ENCODE data around the gene MATR3.
A peak's percentile ranks its signal among the peaks of the same experiment; 100 is the strongest.
"Not testable (repeated sequence)": the region's sequence is repeated elsewhere in the genome, so short reads cannot be mapped to it uniquely, and the experiment has no call there.

The MATR3 gene

GRCh38 chr5:139265001-139265400 lies 28.5 kb upstream of the MATR3 start:
- no peak overlapping the region for H3K4me3 ChIP-seq (ENCODE audit: low read length)
- TF ChIP-seq CTCF (IDR thresholded peaks at IDR 0.05; ENCODE audit: insufficient read depth, low read depth, low read length, missing control alignments) = no peak
- no peak for DNase-seq (ENCODE audit: low read depth)

GRCh38 chr5:139266236-139266635 lies 27.3 kb upstream of the MATR3 start:
- no peak for DNase-seq (ENCODE audit: low read depth)
- TF ChIP-seq CTCF (IDR thresholded peaks at IDR 0.05; ENCODE audit: insufficient read depth, low read depth, low read length, missing control alignments) = no peak
- H3K4me3 ChIP-seq (ENCODE audit: low read length) = no peak overlapping the region

GRCh38 chr5:139267481-139267880 lies 26.1 kb upstream of the MATR3 start:
- TF ChIP-seq CTCF (IDR thresholded peaks at IDR 0.05; ENCODE audit: insufficient read depth, low read depth, low read length, missing control alignments) = no peak
- H3K4me3 ChIP-seq (ENCODE audit: low read length) = no peak overlapping the region
- DNase-seq (ENCODE audit: low read depth) = no peak

GRCh38 chr5:139268364-139269202 lies 25.0 kb upstream of the MATR3 start:
- H3K4me3 ChIP-seq (ENCODE audit: low read length) = no peak overlapping the region
- TF ChIP-seq CTCF (IDR thresholded peaks at IDR 0.05; ENCODE audit: insufficient read depth, low read depth, low read length, missing control alignments) = peak; percentile 29

GRCh38 chr5:139270718-139271117 lies 22.8 kb upstream of the MATR3 start:
- not testable (repeated sequence) for H3K4me3 ChIP-seq (ENCODE audit: low read length); DNase-seq (ENCODE audit: low read depth)

More at GRCh38 chr5:139268364-139269202, 25.0 kb upstream of the MATR3 start:
- no peak for DNase-seq (ENCODE audit: low read depth)

- no peak for TF ChIP-seq CTCF (IDR thresholded peaks at IDR 0.05; ENCODE audit: insufficient read depth, low read depth, low read length, missing control alignments)
- no peak overlapping the region for H3K4me3 ChIP-seq (ENCODE audit: low read length)
- peak; percentile 84 for DNase-seq (ENCODE audit: low read depth)
Measured at GRCh38 chr5:139271201-139272027, 22.1 kb upstream of the MATR3 start.
